Activated CD4-positive, CD25-positive, alpha-beta regulatory T cell treated with anti-CD3 and anti-CD28 coated beads, Interleukin-2, amount 50 U/mL, for 16 hours (primary cell): ENCODE results near the gene SRBD1.

Experiments used
- DNase-seq: peaks from one replicate; pipeline ENCODE4 v3.0.0-alpha.2; 2020; ENCODE audit warnings: low read depth, low spot score

The SRBD1 gene

GRCh38 chr2:45470531-45470930 is 140.5 kb downstream of the SRBD1 start:
- DNase-seq = no peak

- no peak for DNase-seq
Observed at GRCh38 chr2:45469314-45470099, 141.6 kb downstream of the SRBD1 start.

- no peak for DNase-seq
Observed at GRCh38 chr2:45468279-45468678, 142.8 kb downstream of the SRBD1 start.

GRCh38 chr2:45466053-45466452 is 145.0 kb downstream of the SRBD1 start:
- DNase-seq = no peak

GRCh38 chr2:45460825-45461224 is 150.2 kb downstream of the SRBD1 start:
- no peak for DNase-seq

GRCh38 chr2:45459860-45460259 is 151.2 kb downstream of the SRBD1 start:
- DNase-seq = no peak

- no peak for DNase-seq
Observed at GRCh38 chr2:45458909-45459563, 152.0 kb downstream of the SRBD1 start.

GRCh38 chr2:45457211-45457945 is 153.7 kb downstream of the SRBD1 start:
- no peak for DNase-seq

GRCh38 chr2:45452866-45453265 is 158.2 kb downstream of the SRBD1 start:
- no peak for DNase-seq

GRCh38 chr2:45450634-45451033 is 160.4 kb downstream of the SRBD1 start:
- DNase-seq = no peak

GRCh38 chr2:45448217-45448616 is 162.8 kb downstream of the SRBD1 start:
- DNase-seq = no peak

- no peak for DNase-seq
Observed at GRCh38 chr2:45446016-45446415, 165.1 kb downstream of the SRBD1 start.

GRCh38 chr2:45445037-45445436 is 166.0 kb downstream of the SRBD1 start:
- no peak for DNase-seq

- DNase-seq = no peak
Observed at GRCh38 chr2:45443012-45443411, 168.1 kb downstream of the SRBD1 start.

- DNase-seq = no peak
Observed at GRCh38 chr2:45442026-45442425, 169.0 kb downstream of the SRBD1 start.

GRCh38 chr2:45441571-45441970 is 169.5 kb downstream of the SRBD1 start:
- no peak for DNase-seq

- DNase-seq = no peak
Observed at GRCh38 chr2:45439788-45440773, 171.0 kb downstream of the SRBD1 start.

GRCh38 chr2:45438872-45439665 is 172.0 kb downstream of the SRBD1 start:
- no peak for DNase-seq

GRCh38 chr2:45436456-45436855 is 174.6 kb downstream of the SRBD1 start:
- no peak for DNase-seq

GRCh38 chr2:45435316-45435715 is 175.8 kb downstream of the SRBD1 start:
- DNase-seq = no peak

GRCh38 chr2:45433363-45433762 is 177.7 kb downstream of the SRBD1 start:
- no peak for DNase-seq
